Measurements from ENCODE around the gene RALGPS1.

DNA sequence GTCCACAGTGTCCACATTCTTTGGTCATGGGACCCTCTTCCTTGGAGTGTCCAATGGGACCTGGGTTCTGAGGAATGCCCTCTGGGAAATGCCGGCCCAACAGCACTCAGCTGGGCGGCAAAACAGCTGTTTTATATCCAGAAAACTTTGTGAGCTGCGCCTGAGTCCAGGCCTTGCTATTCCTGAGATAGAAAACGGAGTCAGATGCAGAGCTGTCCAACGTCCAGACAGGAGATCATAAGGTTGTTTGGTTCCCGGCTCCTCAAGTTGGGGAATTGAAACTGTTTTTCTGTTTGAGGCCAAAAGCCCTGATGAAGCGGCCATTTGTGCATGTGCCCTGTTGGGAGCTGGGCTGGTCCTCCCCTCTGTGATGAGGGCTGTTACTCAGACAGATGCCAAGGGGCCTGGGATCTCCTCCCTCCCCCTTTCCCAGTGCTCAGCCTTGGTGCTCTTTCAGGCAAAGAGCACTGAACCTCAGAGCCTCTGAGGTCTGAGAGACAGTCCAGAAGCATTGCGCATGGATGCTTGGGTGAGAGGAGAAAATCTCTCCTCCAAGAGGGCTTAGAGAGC, 283.4 kb downstream of the RALGPS1 start:
- TF ChIP-seq, protein P1, sequence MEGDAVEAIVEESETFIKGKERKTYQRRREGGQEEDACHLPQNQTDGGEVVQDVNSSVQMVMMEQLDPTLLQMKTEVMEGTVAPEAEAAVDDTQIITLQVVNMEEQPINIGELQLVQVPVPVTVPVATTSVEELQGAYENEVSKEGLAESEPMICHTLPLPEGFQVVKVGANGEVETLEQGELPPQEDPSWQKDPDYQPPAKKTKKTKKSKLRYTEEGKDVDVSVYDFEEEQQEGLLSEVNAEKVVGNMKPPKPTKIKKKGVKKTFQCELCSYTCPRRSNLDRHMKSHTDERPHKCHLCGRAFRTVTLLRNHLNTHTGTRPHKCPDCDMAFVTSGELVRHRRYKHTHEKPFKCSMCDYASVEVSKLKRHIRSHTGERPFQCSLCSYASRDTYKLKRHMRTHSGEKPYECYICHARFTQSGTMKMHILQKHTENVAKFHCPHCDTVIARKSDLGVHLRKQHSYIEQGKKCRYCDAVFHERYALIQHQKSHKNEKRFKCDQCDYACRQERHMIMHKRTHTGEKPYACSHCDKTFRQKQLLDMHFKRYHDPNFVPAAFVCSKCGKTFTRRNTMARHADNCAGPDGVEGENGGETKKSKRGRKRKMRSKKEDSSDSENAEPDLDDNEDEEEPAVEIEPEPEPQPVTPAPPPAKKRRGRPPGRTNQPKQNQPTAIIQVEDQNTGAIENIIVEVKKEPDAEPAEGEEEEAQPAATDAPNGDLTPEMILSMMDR (IDR thresholded peaks at IDR 0.05): no peak
- TF ChIP-seq POLR2A (IDR thresholded peaks at IDR 0.05): no peak
